B cell (primary cell): ENCODE measurements around the gene ZNF333. TPM values are rescaled to one million over a fixed set of nuclear protein-coding genes. Genes with fewer than 3 reads are reported as not detected.
A peak's percentile ranks its signal among the peaks of the same experiment; 100 is the strongest.

Experiments
- ATAC-seq: fragments of 200-7000 bp; cut with Tn5 transposase; one replicate; pipeline ENCODE4 v1.10.0; 2021; ENCODE audit warnings: low read depth, mild to moderate bottlenecking, moderate number of reproducible peaks, moderate library complexity
- CTCF ChIA-PET: fragments of 350-600 bp; sonication (Branson Sonifier 250); formaldehyde crosslinking; loops from one replicate; lab custom pipeline; 2021; ENCODE audit warnings: antibody characterized with exemption, inconsistent platforms; lab: Charles Lee
- POLR2A ChIA-PET: fragments of 350-600 bp; sonication (Branson Sonifier 250); formaldehyde crosslinking; loops from one replicate; lab custom pipeline; 2021; ENCODE audit warnings: antibody characterized with exemption; lab: Charles Lee
- DNase-seq: peaks from one replicate; pipeline ENCODE4 v3.0.0; 2013
- H2AFZ ChIP-seq: 2 replicates; pipeline ENCODE4 v1.6.1; 2012; ENCODE audit warnings: mild to moderate bottlenecking, low read depth, low read length; ENCODE audit not compliant: insufficient read depth, poor library complexity, severe bottlenecking
- H3K27ac ChIP-seq, 2 donors: 1 replicate in 1 of 2; 2 replicates in 1 of 2; pipeline ENCODE4 v1.5.1; 2012 to 2013; ENCODE audit warnings: low read length in 2 of 2, mild to moderate bottlenecking in 2 of 2, moderate library complexity in 1 of 2
- H3K27me3 ChIP-seq, 4 experiments: fragments of 200-600 bp in 1 of 4; sonication (generic) in 1 of 4; replicated peaks in 1 of 4; 1 replicate in 2 of 4; 2 replicates in 2 of 4; pipeline versions ENCODE4 v1.6.1 to v1.7.0; 2013 to 2016; ENCODE audit warnings: low read length in 3 of 4, mild to moderate bottlenecking in 2 of 4, mixed read lengths in 1 of 4, moderate library complexity in 1 of 4; ENCODE audit not compliant: insufficient read depth in 4 of 4, control insufficient read depth in 3 of 4; ENCODE audit errors: control extremely low read depth in 1 of 4
- H3K36me3 ChIP-seq, 2 experiments: replicated peaks in 1 of 2; 1 replicate in 1 of 2; 2 replicates in 1 of 2; pipeline versions ENCODE4 v1.6.1 to v1.7.1; 2013; ENCODE audit warnings: low read length in 1 of 2; ENCODE audit not compliant: insufficient read depth in 2 of 2, control insufficient read depth in 1 of 2; ENCODE audit errors: control extremely low read depth in 1 of 2, extremely low read depth in 1 of 2
- H3K4me1 ChIP-seq, 2 donors: fragments of 200-600 bp in 1 of 2; sonication (generic) in 1 of 2; 1 replicate in 1 of 2; 2 replicates in 1 of 2; pipeline versions ENCODE4 v1.5.1 to v1.6.1; 2013 to 2017; ENCODE audit warnings: low read length in 2 of 2; ENCODE audit not compliant: control insufficient read depth in 2 of 2, insufficient read depth in 2 of 2
- H3K4me2 ChIP-seq: replicated peaks from 2 replicates; pipeline ENCODE3; 2012; ENCODE audit warnings: mild to moderate bottlenecking, low read depth, low read length; ENCODE audit not compliant: poor library complexity, severe bottlenecking
- H3K4me3 ChIP-seq, 5 experiments: fragments of 200-600 bp in 1 of 5; sonication (generic) in 1 of 5; 1 replicate in 3 of 5; 2 replicates in 2 of 5; pipeline versions ENCODE4 v1.5.1 to v1.7.0; 2011 to 2016; ENCODE audit warnings: low read length in 4 of 5, mild to moderate bottlenecking in 4 of 5, low read depth in 2 of 5, control low read depth in 1 of 5, moderate library complexity in 1 of 5; ENCODE audit not compliant: insufficient read depth in 1 of 5; ENCODE audit errors: control extremely low read depth in 1 of 5, extremely low read depth in 1 of 5
- H3K79me2 ChIP-seq: fragments of 200-600 bp; sonication (generic); one replicate; pipeline ENCODE4 v1.6.0; 2016; ENCODE audit warnings: low read length; ENCODE audit not compliant: control insufficient read depth, insufficient read depth
- H3K9ac ChIP-seq: fragments of 200-600 bp; sonication (generic); 2 replicates; pipeline ENCODE4 v1.6.1; 2017; ENCODE audit warnings: mild to moderate bottlenecking, low read length, moderate library complexity
- H3K9me3 ChIP-seq, 3 donors: one replicate each; pipeline versions ENCODE4 v1.6.1 to v1.7.1; 2013; ENCODE audit warnings: low read length in 2 of 3; ENCODE audit not compliant: control insufficient read depth in 2 of 3, insufficient read depth in 1 of 3; ENCODE audit errors: control extremely low read depth in 1 of 3
- H4K20me1 ChIP-seq: 2 replicates; pipeline ENCODE4 v1.6.0; 2012; ENCODE audit warnings: mild to moderate bottlenecking, low read length; ENCODE audit not compliant: insufficient read depth, control insufficient read depth, poor library complexity, severe bottlenecking
- H3K27ac Mint-ChIP-seq: one replicate; pipeline ENCODE4 v1.8.0; 2021; ENCODE audit warnings: mixed read lengths
- H3K27me3 Mint-ChIP-seq: one replicate; pipeline ENCODE4 v1.8.0; 2021; ENCODE audit warnings: mixed read lengths
- H3K4me1 Mint-ChIP-seq: one replicate; pipeline ENCODE4 v1.8.0; 2021; ENCODE audit warnings: mixed read lengths
- H3K4me3 Mint-ChIP-seq: one replicate; pipeline ENCODE4 v1.8.0; 2021; ENCODE audit warnings: mixed read lengths
- H3K9me3 Mint-ChIP-seq: one replicate; pipeline ENCODE4 v1.8.0; 2022; ENCODE audit warnings: mixed read lengths; ENCODE audit not compliant: insufficient read depth
- CTCF ChIP-seq: fragments of 200-600 bp; IDR thresholded peaks from one replicate; pipeline ENCODE4 v1.8.0; 2022; ENCODE audit warnings: antibody characterized with exemption, mild to moderate bottlenecking
- EZH2 ChIP-seq: IDR thresholded peaks from 2 replicates; pipeline ENCODE4 v1.6.1; 2012; ENCODE audit warnings: borderline replicate concordance, low read depth, mild to moderate bottlenecking, moderate library complexity, low read length; ENCODE audit not compliant: insufficient read depth, poor library complexity, severe bottlenecking
- WGBS: methylation state at CpG from one replicate; pipeline ENCODE4 v1.1.5; 2013; ENCODE audit warnings: missing lambda C conversion rate; ENCODE audit not compliant: insufficient coverage; 5-methylcytosine and 5-hydroxymethylcytosine counted together
- intact Hi-C: fragments of 100-400 bp; cut with micrococcal nuclease; formaldehyde crosslinking; loops from one replicate; pipeline ENCODE4 v1.10.0; 2022
- polyA plus RNA-seq: library from polyadenylated mRNA; depleted of rRNA; stranded (reverse); fragments of >200 nt; gene quantifications from 2 replicates; pipeline ENCODE4 v1.2.3, GENCODE V29; 2012
- total RNA-seq, 2 donors: library from RNA; stranded (reverse); fragments of 120-200 nt in 1 of 2; gene quantifications; 1 replicate in 1 of 2; 2 replicates in 1 of 2; pipeline versions ENCODE4 v1.2.3 to v1.2.4, GENCODE V29; 2013 to 2022

The ZNF333 gene
- total and polyA plus RNA-seq, 2 donors (not counting 1 experiment from before 2014, with no cell fraction given), result 23.2 to 36.9 TPM

- Mint-ChIP-seq H3K27me3 (peaks cover 5% of the 10 kb centered on the region), H3K4me1 (peaks cover 5% of the 10 kb centered on the region), H3K9me3 (no peaks in the 10 kb centered on the region), H3K27ac (no peak overlapping the region), H3K4me3 (no peak overlapping the region)
- H3K4me3 ChIP-seq, result no peak overlapping the region
- TF ChIP-seq CTCF (no peak), EZH2 (no peak)
- H3K27me3 ChIP-seq, result no peaks in the 10 kb centered on the region
- no peaks in the 10 kb centered on the region for H4K20me1 ChIP-seq
- peaks cover 0 to 6% (median 0%) of the 10 kb centered on the region in 3 donors for H3K9me3 ChIP-seq
- CTCF ChIA-PET, result interaction anchor here (0.7 kb wide), 1 partner anchor 74 kb away, joined by 3 read pairs; no protein-coding TSS in a partner anchor
- H3K36me3 ChIP-seq, result no peaks in the 10 kb centered on the region
- no peak overlapping the region for H3K9ac ChIP-seq
- ATAC-seq (no peak), DNase-seq (no peak)
- no peak overlapping the region for H3K27ac ChIP-seq
- POLR2A ChIA-PET, result no interaction called here
- no peak overlapping the region for H2AFZ ChIP-seq
- no peak overlapping the region for H3K4me2 ChIP-seq
- WGBS, result 100% methylated on average over 2 of the region's 2 CpGs
- no peaks in the 10 kb centered on the region for H3K4me1 ChIP-seq
- H3K79me2 ChIP-seq, result no peaks in the 10 kb centered on the region
- intact Hi-C loops, result no loop called here
Measured at GRCh38 chr19:14648506-14648905, 41.3 kb upstream of the ZNF333 start.

GRCh38 chr19:14649020-14649419 lies 40.8 kb upstream of the ZNF333 start:
- Histone ChIP-seq H2AFZ (no peak overlapping the region), H3K4me3 (no peak overlapping the region), H3K4me2 (no peak overlapping the region), H3K27ac (no peak overlapping the region), H3K27me3 (no peaks in the 10 kb centered on the region), H3K36me3 (no peaks in the 10 kb centered on the region), H3K9me3 (peaks cover 0 to 3% (median 0%) of the 10 kb centered on the region in 3 donors), H3K79me2 (no peaks in the 10 kb centered on the region), H4K20me1 (no peaks in the 10 kb centered on the region), H3K9ac (no peak overlapping the region), H3K4me1 (no peaks in the 10 kb centered on the region)
- Mint-ChIP-seq H3K27me3 (peaks cover 5% of the 10 kb centered on the region), H3K27ac (no peak overlapping the region), H3K4me1 (peaks cover 5% of the 10 kb centered on the region), H3K9me3 (no peaks in the 10 kb centered on the region), H3K4me3 (no peak overlapping the region)
- WGBS, result 90% methylated on average over 4 of the region's 4 CpGs
- ATAC-seq (no peak), DNase-seq (no peak)
- TF ChIP-seq CTCF (peak; percentile 15), EZH2 (no peak)
- ChIA-PET CTCF (no interaction called here), POLR2A (no interaction called here)
- intact Hi-C loops, result no loop called here
